IMR-90 (cell line): ENCODE results near the gene RANBP3.

Experiments used
- CEBPB ChIP-seq: IDR thresholded peaks from 2 replicates; pipeline ENCODE4 v1.6.1; 2012; ENCODE audit warnings: low read depth, low read length, improper control_type of control experiment
- FOS ChIP-seq: fragments of 150-350 bp; IDR thresholded peaks from 2 replicates; pipeline ENCODE4 v1.6.1; 2016; ENCODE audit warnings: low read depth, low read length
- MAFK ChIP-seq: IDR thresholded peaks from 2 replicates; pipeline ENCODE4 v1.6.1; 2012; ENCODE audit warnings: low read depth, low read length, improper control_type of control experiment
- POLR2A ChIP-seq: IDR thresholded peaks from 2 replicates; pipeline ENCODE4 v1.6.1; 2012; ENCODE audit warnings: mild to moderate bottlenecking, low read depth, low read length
- TF ChIP-seq, protein P1 (sequence below): conservative IDR thresholded peaks from 2 replicates; pipeline ENCODE4 v1.5.1; 2012; ENCODE audit warnings: mild to moderate bottlenecking, low read depth, low read length, improper control_type of control experiment

DNA sequence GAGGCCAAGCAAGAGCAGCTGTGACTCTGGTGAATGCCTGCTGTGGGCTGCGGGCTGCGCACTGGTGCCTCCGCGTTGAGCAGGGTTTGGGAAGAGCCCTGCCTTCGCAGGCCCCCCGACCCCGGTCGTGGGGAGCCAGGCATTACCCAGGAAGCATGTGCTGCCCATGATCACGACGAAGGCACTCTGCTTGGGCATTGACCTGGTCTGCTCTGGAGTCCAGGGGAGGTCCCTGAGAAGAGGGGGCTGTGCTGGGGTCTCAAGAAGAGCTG is 19.2 kb downstream of the RANBP3 start:
- TF ChIP-seq MAFK (no peak), FOS (no peak), CEBPB (no peak), POLR2A (no peak)
- TF ChIP-seq, protein P1, sequence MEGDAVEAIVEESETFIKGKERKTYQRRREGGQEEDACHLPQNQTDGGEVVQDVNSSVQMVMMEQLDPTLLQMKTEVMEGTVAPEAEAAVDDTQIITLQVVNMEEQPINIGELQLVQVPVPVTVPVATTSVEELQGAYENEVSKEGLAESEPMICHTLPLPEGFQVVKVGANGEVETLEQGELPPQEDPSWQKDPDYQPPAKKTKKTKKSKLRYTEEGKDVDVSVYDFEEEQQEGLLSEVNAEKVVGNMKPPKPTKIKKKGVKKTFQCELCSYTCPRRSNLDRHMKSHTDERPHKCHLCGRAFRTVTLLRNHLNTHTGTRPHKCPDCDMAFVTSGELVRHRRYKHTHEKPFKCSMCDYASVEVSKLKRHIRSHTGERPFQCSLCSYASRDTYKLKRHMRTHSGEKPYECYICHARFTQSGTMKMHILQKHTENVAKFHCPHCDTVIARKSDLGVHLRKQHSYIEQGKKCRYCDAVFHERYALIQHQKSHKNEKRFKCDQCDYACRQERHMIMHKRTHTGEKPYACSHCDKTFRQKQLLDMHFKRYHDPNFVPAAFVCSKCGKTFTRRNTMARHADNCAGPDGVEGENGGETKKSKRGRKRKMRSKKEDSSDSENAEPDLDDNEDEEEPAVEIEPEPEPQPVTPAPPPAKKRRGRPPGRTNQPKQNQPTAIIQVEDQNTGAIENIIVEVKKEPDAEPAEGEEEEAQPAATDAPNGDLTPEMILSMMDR, result no peak
